ENCODE measurements around the gene USP10.
A peak's percentile ranks its signal among the peaks of the same experiment; 100 is the strongest.
"Not testable (repeated sequence)": the region's sequence is repeated elsewhere in the genome, so short reads cannot be mapped to it uniquely, and the experiment has no call there.

The USP10 gene

GRCh38 chr16:84680843-84681629, 18.8 kb upstream of the USP10 start:
- Mint-ChIP-seq H3K27ac (no peak overlapping the region), H3K9me3 (no peaks in the 10 kb centered on the region), H3K36me3 (ENCODE audit: low read depth) (no peaks in the 10 kb centered on the region), H3K27me3 (peaks cover 10% of the 10 kb centered on the region), H3K4me1 (ENCODE audit: low read depth) (no peaks in the 10 kb centered on the region), H3K4me3 (no peak overlapping the region)
- no peak for DNase-seq

- Mint-ChIP-seq H3K27me3 (peaks cover 8% of the 10 kb centered on the region), H3K4me3 (no peak overlapping the region), H3K27ac (no peak overlapping the region), H3K36me3 (ENCODE audit: low read depth) (no peaks in the 10 kb centered on the region), H3K9me3 (no peaks in the 10 kb centered on the region), H3K4me1 (ENCODE audit: low read depth) (peaks cover 7% of the 10 kb centered on the region)
- DNase-seq, result peak; percentile 15
Measured at GRCh38 chr16:84683691-84684591, 15.9 kb upstream of the USP10 start.

DNA sequence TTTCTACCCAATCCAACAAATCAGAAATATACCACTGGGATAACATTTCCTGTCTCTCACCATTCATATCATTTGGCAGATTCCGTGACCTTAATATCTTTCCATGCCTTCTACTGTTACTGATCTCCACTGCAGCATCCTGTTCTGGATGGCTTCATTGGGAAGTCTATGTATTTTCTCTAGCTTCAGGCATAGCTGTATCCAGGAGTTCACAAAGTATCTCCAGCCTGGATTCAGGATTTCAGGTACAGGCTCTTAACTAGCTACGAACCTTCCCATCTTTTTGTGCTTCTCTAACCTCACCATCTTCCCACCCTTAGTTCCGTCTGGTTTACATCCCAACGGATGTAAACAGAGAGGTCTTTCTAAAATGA, 15.2 kb upstream of the USP10 start:
- no peak for DNase-seq
- peaks cover 7% of the 10 kb centered on the region for H3K4me1 Mint-ChIP-seq (ENCODE audit: low read depth)
- peaks cover 10% of the 10 kb centered on the region for H3K27me3 Mint-ChIP-seq
- H3K9me3 Mint-ChIP-seq, result no peaks in the 10 kb centered on the region
- no peak overlapping the region for H3K4me3 Mint-ChIP-seq
- H3K36me3 Mint-ChIP-seq (ENCODE audit: low read depth), result no peaks in the 10 kb centered on the region
- no peak overlapping the region for H3K27ac Mint-ChIP-seq

DNA sequence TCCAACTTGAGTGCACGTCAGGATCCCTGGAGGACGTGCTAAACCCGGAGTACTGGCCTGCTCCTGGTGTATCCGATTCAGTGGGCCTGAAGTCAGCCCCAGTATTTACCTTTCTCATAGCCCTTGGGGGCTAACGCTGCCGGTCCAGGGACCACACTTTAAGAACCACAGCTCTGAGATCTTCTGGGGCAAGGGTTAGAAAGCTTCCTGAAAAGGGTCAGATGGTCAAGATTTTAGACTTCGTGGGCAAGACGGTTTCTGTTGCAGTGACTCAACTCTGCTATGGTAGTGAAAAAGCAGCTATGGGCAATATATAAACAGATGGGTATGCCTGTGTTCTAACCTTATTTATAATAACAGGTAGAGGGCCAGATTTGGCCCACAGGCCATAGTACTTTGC, 14.6 kb upstream of the USP10 start:
- no peak overlapping the region for H3K4me3 Mint-ChIP-seq
- no peaks in the 10 kb centered on the region for H3K9me3 Mint-ChIP-seq
- H3K4me1 Mint-ChIP-seq (ENCODE audit: low read depth), result peaks cover 7% of the 10 kb centered on the region
- H3K36me3 Mint-ChIP-seq (ENCODE audit: low read depth), result no peaks in the 10 kb centered on the region
- no peak overlapping the region for H3K27ac Mint-ChIP-seq
- no peak for DNase-seq
- peaks cover 10% of the 10 kb centered on the region for H3K27me3 Mint-ChIP-seq

- H3K27ac Mint-ChIP-seq, result no peak overlapping the region
- no peaks in the 10 kb centered on the region for H3K36me3 Mint-ChIP-seq (ENCODE audit: low read depth)
- H3K4me1 Mint-ChIP-seq (ENCODE audit: low read depth), result peaks cover 7% of the 10 kb centered on the region
- H3K4me3 Mint-ChIP-seq, result no peak overlapping the region
- no peaks in the 10 kb centered on the region for H3K9me3 Mint-ChIP-seq
- H3K27me3 Mint-ChIP-seq, result peaks cover 10% of the 10 kb centered on the region
- DNase-seq, result peak; percentile 17
Measured at GRCh38 chr16:84686707-84687298, 13.0 kb upstream of the USP10 start.

- peaks cover 10% of the 10 kb centered on the region for H3K27me3 Mint-ChIP-seq
- peaks cover 7% of the 10 kb centered on the region for H3K4me1 Mint-ChIP-seq (ENCODE audit: low read depth)
- H3K9me3 Mint-ChIP-seq, result no peaks in the 10 kb centered on the region
- H3K4me3 Mint-ChIP-seq, result no peak overlapping the region
- no peaks in the 10 kb centered on the region for H3K36me3 Mint-ChIP-seq (ENCODE audit: low read depth)
- peak; percentile 5 for DNase-seq
- H3K27ac Mint-ChIP-seq, result no peak overlapping the region
Measured at GRCh38 chr16:84687715-84688114, 12.1 kb upstream of the USP10 start.

DNA sequence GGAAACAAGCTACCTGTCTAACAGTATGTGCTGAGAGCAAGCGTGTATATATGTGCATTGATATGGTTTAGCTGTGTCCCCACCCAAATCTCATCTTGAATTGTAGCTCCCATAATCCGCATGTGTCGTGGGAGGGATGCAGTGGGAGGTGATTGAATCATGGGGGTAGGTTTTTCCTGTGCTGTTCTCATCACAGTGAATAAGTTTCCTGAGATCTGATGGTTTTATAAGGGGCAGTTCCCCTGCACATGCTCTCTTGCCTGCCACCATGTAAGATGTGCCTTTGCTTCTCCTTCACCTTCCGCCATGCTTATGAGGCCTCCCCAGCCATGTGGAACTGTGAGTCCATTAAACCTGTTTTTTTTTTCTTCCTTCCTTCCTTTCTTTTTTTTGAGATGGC, 11.6 kb upstream of the USP10 start:
- not testable (repeated sequence) for H3K36me3 Mint-ChIP-seq (ENCODE audit: low read depth); H3K4me1 Mint-ChIP-seq (ENCODE audit: low read depth); H3K9me3 Mint-ChIP-seq; H3K4me3 Mint-ChIP-seq; H3K27ac Mint-ChIP-seq
- peak; percentile 2 for DNase-seq
- H3K27me3 Mint-ChIP-seq, result peaks cover 10% of the 10 kb centered on the region

DNA sequence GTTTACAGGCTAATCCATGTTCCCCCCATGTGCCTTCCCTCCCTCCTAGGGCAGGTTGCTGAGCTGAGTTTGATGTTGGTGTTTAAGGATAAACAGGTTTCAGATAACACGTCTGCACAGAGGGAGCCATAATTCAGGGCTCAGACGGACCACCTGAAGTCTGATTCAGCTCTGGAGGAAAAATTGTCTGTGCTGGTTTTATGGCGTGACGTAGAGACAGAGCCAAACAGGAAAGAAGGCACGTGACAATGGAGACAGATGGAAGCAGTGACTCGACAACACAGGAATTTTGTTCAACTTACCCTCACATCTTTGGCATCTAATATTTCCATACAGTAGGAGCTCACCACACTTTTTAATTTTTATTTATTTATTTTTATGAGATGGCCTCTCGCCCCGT, 10.7 kb upstream of the USP10 start:
- Mint-ChIP-seq H3K4me1 (ENCODE audit: low read depth) (peaks cover 7% of the 10 kb centered on the region), H3K4me3 (no peak overlapping the region), H3K27ac (no peak overlapping the region), H3K9me3 (no peaks in the 10 kb centered on the region), H3K36me3 (ENCODE audit: low read depth) (no peaks in the 10 kb centered on the region), H3K27me3 (peaks cover 10% of the 10 kb centered on the region)
- DNase-seq, result no peak

- peaks cover 7% of the 10 kb centered on the region for H3K4me1 Mint-ChIP-seq (ENCODE audit: low read depth)
- H3K27me3 Mint-ChIP-seq, result peaks cover 3% of the 10 kb centered on the region
- DNase-seq, result no peak
- H3K4me3 Mint-ChIP-seq, result no peak overlapping the region
- H3K27ac Mint-ChIP-seq, result no peak overlapping the region
- no peaks in the 10 kb centered on the region for H3K9me3 Mint-ChIP-seq
- H3K36me3 Mint-ChIP-seq (ENCODE audit: low read depth), result no peaks in the 10 kb centered on the region
Measured at GRCh38 chr16:84690088-84690819, 9.5 kb upstream of the USP10 start.

- Mint-ChIP-seq H3K4me3 (no peak overlapping the region), H3K27me3 (peaks cover 3% of the 10 kb centered on the region)
- DNase-seq, result no peak
Measured at GRCh38 chr16:84692451-84693214, 7.2 kb upstream of the USP10 start.

GRCh38 chr16:84693869-84694268, 5.9 kb upstream of the USP10 start:
- H3K27ac Mint-ChIP-seq; H3K4me1 Mint-ChIP-seq (ENCODE audit: low read depth); H3K4me3 Mint-ChIP-seq; DNase-seq; H3K36me3 Mint-ChIP-seq (ENCODE audit: low read depth); H3K27me3 Mint-ChIP-seq; H3K9me3 Mint-ChIP-seq: not testable (repeated sequence)

More at GRCh38 chr16:84692451-84693214, 7.2 kb upstream of the USP10 start:
- Mint-ChIP-seq H3K36me3 (ENCODE audit: low read depth) (no peaks in the 10 kb centered on the region), H3K9me3 (no peaks in the 10 kb centered on the region), H3K27ac (no peak overlapping the region), H3K4me1 (ENCODE audit: low read depth) (peaks cover 5% of the 10 kb centered on the region)

- Mint-ChIP-seq H3K9me3 (no peaks in the 10 kb centered on the region), H3K36me3 (ENCODE audit: low read depth) (no peaks in the 10 kb centered on the region), H3K4me1 (ENCODE audit: low read depth) (peaks cover 8% of the 10 kb centered on the region), H3K4me3 (no peak overlapping the region), H3K27me3 (no peaks in the 10 kb centered on the region), H3K27ac (no peak overlapping the region)
- no peak for DNase-seq
Measured at GRCh38 chr16:84694980-84695379, 4.8 kb upstream of the USP10 start.

DNA sequence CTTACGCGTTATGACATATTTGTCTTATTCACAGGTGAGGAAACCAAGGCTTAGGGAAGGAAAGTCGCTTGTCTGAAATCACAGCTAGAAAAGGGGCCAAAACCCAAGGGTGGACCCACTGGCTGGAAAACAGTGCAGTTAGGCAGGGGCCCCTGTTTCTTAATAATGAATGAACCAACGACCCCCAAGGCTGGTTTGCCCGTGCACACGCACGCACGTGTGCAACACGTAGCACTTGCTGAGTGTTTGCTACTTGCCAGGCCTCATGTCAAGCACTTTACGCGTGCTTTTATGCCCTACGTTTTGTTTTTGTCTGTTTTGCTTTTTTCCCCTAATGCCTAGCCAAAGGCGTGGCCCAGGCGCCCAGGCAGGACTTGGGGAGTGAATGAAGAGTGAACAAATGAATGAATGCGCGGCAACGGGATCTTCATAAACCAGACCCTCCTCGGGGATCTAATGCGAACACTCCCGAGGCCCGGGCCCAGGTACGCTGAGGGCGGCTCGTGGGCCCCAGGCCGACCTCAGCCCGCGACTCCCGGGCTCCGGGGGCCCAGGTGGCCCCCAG, 571 bp upstream of the USP10 start:
- peak overlapping the region; percentile 94 for H3K4me3 Mint-ChIP-seq
- no peak for DNase-seq
- H3K36me3 Mint-ChIP-seq (ENCODE audit: low read depth), result peaks cover 20% of the 10 kb centered on the region
- H3K9me3 Mint-ChIP-seq, result no peaks in the 10 kb centered on the region
- no peaks in the 10 kb centered on the region for H3K27me3 Mint-ChIP-seq
- H3K27ac Mint-ChIP-seq, result peak overlapping the region; percentile 89
- peaks cover 34% of the 10 kb centered on the region for H3K4me1 Mint-ChIP-seq (ENCODE audit: low read depth)
